ENCODE measurements around the gene GRIA2. TPM values are rescaled to one million over a fixed set of nuclear protein-coding genes. Genes with fewer than 3 reads are reported as not detected.

Gene GRIA2
- total RNA-seq, 2 donors from 2014 or later: 12.4 to 27.6 TPM

DNA sequence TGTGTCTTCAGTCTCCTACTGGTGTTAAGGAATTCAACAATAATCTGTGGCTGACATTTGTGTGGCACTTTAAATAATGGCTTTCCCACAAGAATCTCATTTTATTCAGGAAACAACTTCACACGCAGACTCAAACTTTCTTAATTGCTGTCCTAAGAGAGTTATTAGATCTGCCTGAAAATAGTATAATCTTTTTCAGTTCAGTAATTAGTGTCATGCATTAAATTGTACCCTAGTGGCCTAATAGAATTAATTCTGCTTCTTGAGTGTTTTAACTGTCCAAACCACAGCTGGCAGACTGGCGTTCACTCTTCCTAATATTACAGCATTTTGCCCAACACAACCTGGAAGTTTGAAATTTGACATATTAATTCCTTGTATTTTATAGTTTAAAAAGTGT is 107.1 kb downstream of the GRIA2 start:
- DNase-seq (ENCODE audit: low spot score) (no peak), ATAC-seq (ENCODE audit: insufficient number of reproducible peaks, low FRiP score, low read depth) (no peak)
- Histone ChIP-seq H3K9me3 (no peaks in the 10 kb centered on the region), H3K27ac (no peak overlapping the region), H3K27me3 (replicated peaks; ENCODE audit: insufficient read depth) (no peaks in the 10 kb centered on the region), H3K4me3 (no peak overlapping the region), H3K4me1 (ENCODE audit: control insufficient read depth in 1 of 2, low read depth in 2 of 2) (no peaks in the 10 kb centered on the region), H3K36me3 (no peaks in the 10 kb centered on the region)
- TF ChIP-seq, protein P1, sequence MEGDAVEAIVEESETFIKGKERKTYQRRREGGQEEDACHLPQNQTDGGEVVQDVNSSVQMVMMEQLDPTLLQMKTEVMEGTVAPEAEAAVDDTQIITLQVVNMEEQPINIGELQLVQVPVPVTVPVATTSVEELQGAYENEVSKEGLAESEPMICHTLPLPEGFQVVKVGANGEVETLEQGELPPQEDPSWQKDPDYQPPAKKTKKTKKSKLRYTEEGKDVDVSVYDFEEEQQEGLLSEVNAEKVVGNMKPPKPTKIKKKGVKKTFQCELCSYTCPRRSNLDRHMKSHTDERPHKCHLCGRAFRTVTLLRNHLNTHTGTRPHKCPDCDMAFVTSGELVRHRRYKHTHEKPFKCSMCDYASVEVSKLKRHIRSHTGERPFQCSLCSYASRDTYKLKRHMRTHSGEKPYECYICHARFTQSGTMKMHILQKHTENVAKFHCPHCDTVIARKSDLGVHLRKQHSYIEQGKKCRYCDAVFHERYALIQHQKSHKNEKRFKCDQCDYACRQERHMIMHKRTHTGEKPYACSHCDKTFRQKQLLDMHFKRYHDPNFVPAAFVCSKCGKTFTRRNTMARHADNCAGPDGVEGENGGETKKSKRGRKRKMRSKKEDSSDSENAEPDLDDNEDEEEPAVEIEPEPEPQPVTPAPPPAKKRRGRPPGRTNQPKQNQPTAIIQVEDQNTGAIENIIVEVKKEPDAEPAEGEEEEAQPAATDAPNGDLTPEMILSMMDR (IDR thresholded peaks at IDR 0.05): no peak

DNA sequence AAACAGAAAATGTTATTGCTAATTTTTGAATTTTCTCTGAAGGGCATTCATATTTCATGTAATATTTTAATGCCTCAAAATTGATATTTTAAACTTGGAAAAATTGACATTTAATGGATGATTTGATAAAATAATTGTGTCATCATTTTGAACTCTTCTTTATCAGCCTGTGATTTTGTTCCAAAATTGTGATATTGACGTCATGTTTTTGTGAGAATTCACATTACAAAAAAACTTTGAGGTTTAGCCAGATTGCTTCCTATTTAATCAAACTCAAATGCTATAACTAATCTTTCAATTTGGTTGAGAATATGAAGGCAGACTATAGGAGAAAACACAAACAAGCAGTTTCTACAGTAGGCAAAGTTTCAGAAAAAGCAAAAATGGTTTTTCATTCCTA is 137.4 kb downstream of the GRIA2 start:
- Histone ChIP-seq H3K4me3 (no peak overlapping the region), H3K4me1 (ENCODE audit: control insufficient read depth in 1 of 2, low read depth in 2 of 2) (no peaks in the 10 kb centered on the region), H3K9me3 (no peaks in the 10 kb centered on the region), H3K36me3 (no peaks in the 10 kb centered on the region), H3K27me3 (replicated peaks; ENCODE audit: insufficient read depth) (no peaks in the 10 kb centered on the region), H3K27ac (no peak overlapping the region)
- ATAC-seq (ENCODE audit: insufficient number of reproducible peaks, low FRiP score, low read depth): no peak
- TF ChIP-seq, protein P1 (IDR thresholded peaks at IDR 0.05): no peak
- no peak for DNase-seq (ENCODE audit: low spot score)

DNA sequence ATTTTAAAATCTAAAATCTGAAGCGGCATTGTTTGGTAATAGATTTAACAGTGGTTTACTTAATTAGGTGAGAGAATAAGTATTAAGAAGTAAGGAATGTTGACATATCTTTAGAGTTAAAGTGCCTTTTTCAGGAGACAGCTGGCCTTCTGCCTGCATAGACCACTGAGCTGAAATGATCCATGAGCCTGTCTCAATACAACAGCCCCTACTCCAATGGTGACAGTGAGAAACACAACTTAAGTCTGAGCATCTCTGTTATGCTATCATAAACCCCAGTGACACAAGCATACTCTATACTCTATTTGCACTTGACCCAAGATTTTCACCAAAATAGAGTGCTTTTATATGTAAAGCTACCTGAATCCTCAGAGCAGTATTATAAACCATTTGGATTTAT is 137.9 kb downstream of the GRIA2 start:
- Histone ChIP-seq H3K27ac (no peak overlapping the region), H3K4me1 (ENCODE audit: control insufficient read depth in 1 of 2, low read depth in 2 of 2) (no peaks in the 10 kb centered on the region), H3K27me3 (replicated peaks; ENCODE audit: insufficient read depth) (no peaks in the 10 kb centered on the region), H3K36me3 (no peaks in the 10 kb centered on the region), H3K4me3 (no peak overlapping the region), H3K9me3 (no peaks in the 10 kb centered on the region)
- ATAC-seq (ENCODE audit: insufficient number of reproducible peaks, low FRiP score, low read depth): no peak
- TF ChIP-seq, protein P1 (IDR thresholded peaks at IDR 0.05): no peak
- no peak for DNase-seq (ENCODE audit: low spot score)

DNA sequence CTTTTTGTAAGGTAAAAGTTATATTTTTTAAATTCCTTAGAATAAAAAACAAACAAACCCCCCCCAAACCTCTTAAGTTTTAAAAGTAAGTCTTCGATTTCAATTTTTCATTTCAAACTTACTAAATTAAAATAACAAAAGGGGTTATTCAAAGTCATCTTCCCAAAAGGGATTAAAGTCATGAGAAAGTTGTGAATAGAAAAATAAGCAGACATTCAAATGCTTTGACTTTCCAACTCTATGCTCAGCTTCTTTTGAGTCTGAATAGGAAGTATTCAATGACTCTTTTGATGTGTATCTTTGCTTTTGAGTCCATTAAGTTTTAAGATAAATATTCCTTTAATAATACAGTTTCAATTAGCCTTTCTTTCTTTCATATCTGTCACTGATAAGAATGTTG is 138.3 kb downstream of the GRIA2 start:
- no peaks in the 10 kb centered on the region for H3K4me1 ChIP-seq (ENCODE audit: control insufficient read depth in 1 of 2, low read depth in 2 of 2)
- H3K9me3 ChIP-seq: no peaks in the 10 kb centered on the region
- H3K36me3 ChIP-seq: no peaks in the 10 kb centered on the region
- TF ChIP-seq, protein P1 (IDR thresholded peaks at IDR 0.05): no peak
- no peak overlapping the region for H3K27ac ChIP-seq
- no peak overlapping the region for H3K4me3 ChIP-seq
- H3K27me3 ChIP-seq (replicated peaks; ENCODE audit: insufficient read depth): no peaks in the 10 kb centered on the region
- DNase-seq (ENCODE audit: low spot score) (no peak), ATAC-seq (ENCODE audit: insufficient number of reproducible peaks, low FRiP score, low read depth) (no peak)

DNA sequence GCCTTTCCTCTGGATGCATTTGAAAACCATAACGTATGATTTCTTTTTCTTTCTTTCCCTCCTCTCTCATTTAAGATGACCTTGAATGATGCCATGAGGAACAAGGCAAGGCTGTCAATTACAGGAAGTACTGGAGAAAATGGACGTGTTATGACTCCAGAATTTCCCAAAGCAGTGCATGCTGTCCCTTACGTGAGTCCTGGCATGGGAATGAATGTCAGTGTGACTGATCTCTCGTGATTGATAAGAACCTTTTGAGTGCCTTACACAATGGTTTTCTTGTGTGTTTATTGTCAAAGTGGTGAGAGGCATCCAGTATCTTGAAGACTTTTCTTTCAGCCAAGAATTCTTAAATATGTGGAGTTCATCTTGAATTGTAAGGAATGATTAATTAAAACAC is 142.8 kb downstream of the GRIA2 start:
- TF ChIP-seq, protein P1 (IDR thresholded peaks at IDR 0.05): no peak
- DNase-seq (ENCODE audit: low spot score) (no peak), ATAC-seq (ENCODE audit: insufficient number of reproducible peaks, low FRiP score, low read depth) (no peak)
- no peaks in the 10 kb centered on the region for H3K9me3 ChIP-seq
- H3K27me3 ChIP-seq (replicated peaks; ENCODE audit: insufficient read depth): no peaks in the 10 kb centered on the region
- H3K4me1 ChIP-seq (ENCODE audit: control insufficient read depth in 1 of 2, low read depth in 2 of 2): peaks cover 0 to 6% of the 10 kb centered on the region in 2 donors
- H3K4me3 ChIP-seq: no peak overlapping the region
- H3K27ac ChIP-seq: no peak overlapping the region
- no peaks in the 10 kb centered on the region for H3K36me3 ChIP-seq

All from thoracic aorta (tissue), 2 donors.